ENCODE measurements around the gene PCNX2.

DNA sequence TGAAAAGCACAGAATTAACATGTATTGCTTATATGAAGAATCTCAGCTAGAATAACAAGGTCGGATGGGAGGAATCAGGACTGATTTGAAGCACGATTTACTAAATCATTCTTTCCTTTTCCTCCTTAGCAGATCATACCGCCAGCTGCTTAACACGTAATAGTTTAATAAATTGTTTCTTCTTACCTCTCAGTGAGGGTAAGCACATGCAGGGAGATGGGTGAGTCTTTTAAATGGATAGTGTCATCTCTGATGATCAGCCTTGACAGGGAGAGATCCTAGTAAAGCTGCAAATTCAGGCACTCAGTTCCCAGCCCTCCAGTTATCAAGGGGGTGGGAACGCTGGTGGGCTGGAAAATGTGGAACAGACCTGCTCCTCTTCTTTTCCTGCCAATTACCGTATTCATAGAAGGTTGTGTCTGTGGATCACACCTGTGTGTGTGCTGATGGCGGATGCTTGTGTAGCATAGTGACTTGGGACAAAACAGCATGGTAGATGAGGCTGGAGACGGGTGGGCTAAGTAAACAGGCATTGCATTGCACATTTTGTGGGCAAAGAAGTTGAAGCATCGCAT is 314.5 kb downstream of the PCNX2 start:
- TF ChIP-seq ZNF174 (tag by site-specific recombination; IDR thresholded peaks at IDR 0.05) (no peak), ZNF473 (tag by site-specific recombination; IDR thresholded peaks at IDR 0.05) (no peak), TCF7L2 (IDR thresholded peaks at IDR 0.05; ENCODE audit: borderline replicate concordance, low read depth, low read length) (no peak), ZBTB1 (tag by site-specific recombination; IDR thresholded peaks at IDR 0.05) (no peak), YY1 (tag by site-specific recombination; IDR thresholded peaks at IDR 0.05) (no peak), ZNF785 (tag by site-specific recombination; IDR thresholded peaks at IDR 0.05) (no peak), GLI2 (tag by site-specific recombination; IDR thresholded peaks at IDR 0.05; ENCODE audit: borderline replicate concordance, low read depth) (no peak), ZNF184 (tag by site-specific recombination; IDR thresholded peaks at IDR 0.05) (no peak), ZNF521 (tag by site-specific recombination; IDR thresholded peaks at IDR 0.05) (no peak), ZNF391 (tag by site-specific recombination; IDR thresholded peaks at IDR 0.05; ENCODE audit: borderline replicate concordance, low read depth) (no peak)
- TF ChIP-seq, protein P1, sequence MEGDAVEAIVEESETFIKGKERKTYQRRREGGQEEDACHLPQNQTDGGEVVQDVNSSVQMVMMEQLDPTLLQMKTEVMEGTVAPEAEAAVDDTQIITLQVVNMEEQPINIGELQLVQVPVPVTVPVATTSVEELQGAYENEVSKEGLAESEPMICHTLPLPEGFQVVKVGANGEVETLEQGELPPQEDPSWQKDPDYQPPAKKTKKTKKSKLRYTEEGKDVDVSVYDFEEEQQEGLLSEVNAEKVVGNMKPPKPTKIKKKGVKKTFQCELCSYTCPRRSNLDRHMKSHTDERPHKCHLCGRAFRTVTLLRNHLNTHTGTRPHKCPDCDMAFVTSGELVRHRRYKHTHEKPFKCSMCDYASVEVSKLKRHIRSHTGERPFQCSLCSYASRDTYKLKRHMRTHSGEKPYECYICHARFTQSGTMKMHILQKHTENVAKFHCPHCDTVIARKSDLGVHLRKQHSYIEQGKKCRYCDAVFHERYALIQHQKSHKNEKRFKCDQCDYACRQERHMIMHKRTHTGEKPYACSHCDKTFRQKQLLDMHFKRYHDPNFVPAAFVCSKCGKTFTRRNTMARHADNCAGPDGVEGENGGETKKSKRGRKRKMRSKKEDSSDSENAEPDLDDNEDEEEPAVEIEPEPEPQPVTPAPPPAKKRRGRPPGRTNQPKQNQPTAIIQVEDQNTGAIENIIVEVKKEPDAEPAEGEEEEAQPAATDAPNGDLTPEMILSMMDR (tag by site-specific recombination; IDR thresholded peaks at IDR 0.05), result no peak
- TF ChIP-seq, protein P2, sequence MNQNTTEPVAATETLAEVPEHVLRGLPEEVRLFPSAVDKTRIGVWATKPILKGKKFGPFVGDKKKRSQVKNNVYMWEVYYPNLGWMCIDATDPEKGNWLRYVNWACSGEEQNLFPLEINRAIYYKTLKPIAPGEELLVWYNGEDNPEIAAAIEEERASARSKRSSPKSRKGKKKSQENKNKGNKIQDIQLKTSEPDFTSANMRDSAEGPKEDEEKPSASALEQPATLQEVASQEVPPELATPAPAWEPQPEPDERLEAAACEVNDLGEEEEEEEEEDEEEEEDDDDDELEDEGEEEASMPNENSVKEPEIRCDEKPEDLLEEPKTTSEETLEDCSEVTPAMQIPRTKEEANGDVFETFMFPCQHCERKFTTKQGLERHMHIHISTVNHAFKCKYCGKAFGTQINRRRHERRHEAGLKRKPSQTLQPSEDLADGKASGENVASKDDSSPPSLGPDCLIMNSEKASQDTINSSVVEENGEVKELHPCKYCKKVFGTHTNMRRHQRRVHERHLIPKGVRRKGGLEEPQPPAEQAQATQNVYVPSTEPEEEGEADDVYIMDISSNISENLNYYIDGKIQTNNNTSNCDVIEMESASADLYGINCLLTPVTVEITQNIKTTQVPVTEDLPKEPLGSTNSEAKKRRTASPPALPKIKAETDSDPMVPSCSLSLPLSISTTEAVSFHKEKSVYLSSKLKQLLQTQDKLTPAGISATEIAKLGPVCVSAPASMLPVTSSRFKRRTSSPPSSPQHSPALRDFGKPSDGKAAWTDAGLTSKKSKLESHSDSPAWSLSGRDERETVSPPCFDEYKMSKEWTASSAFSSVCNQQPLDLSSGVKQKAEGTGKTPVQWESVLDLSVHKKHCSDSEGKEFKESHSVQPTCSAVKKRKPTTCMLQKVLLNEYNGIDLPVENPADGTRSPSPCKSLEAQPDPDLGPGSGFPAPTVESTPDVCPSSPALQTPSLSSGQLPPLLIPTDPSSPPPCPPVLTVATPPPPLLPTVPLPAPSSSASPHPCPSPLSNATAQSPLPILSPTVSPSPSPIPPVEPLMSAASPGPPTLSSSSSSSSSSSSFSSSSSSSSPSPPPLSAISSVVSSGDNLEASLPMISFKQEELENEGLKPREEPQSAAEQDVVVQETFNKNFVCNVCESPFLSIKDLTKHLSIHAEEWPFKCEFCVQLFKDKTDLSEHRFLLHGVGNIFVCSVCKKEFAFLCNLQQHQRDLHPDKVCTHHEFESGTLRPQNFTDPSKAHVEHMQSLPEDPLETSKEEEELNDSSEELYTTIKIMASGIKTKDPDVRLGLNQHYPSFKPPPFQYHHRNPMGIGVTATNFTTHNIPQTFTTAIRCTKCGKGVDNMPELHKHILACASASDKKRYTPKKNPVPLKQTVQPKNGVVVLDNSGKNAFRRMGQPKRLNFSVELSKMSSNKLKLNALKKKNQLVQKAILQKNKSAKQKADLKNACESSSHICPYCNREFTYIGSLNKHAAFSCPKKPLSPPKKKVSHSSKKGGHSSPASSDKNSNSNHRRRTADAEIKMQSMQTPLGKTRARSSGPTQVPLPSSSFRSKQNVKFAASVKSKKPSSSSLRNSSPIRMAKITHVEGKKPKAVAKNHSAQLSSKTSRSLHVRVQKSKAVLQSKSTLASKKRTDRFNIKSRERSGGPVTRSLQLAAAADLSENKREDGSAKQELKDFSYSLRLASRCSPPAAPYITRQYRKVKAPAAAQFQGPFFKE (tag by site-specific recombination; IDR thresholded peaks at IDR 0.05; ENCODE audit: borderline replicate concordance), result no peak
